B cell (primary cell): ENCODE results near the gene CHD9NB.

Source experiments
- EZH2 ChIP-seq: IDR thresholded peaks from 2 replicates; pipeline ENCODE4 v1.6.1; 2012; ENCODE audit warnings: borderline replicate concordance, low read depth, mild to moderate bottlenecking, moderate library complexity, low read length; ENCODE audit not compliant: insufficient read depth, poor library complexity, severe bottlenecking
- TF ChIP-seq, protein P1 (sequence below): fragments of 200-600 bp; IDR thresholded peaks from one replicate; pipeline ENCODE4 v1.8.0; 2022; ENCODE audit warnings: antibody characterized with exemption, mild to moderate bottlenecking

DNA sequence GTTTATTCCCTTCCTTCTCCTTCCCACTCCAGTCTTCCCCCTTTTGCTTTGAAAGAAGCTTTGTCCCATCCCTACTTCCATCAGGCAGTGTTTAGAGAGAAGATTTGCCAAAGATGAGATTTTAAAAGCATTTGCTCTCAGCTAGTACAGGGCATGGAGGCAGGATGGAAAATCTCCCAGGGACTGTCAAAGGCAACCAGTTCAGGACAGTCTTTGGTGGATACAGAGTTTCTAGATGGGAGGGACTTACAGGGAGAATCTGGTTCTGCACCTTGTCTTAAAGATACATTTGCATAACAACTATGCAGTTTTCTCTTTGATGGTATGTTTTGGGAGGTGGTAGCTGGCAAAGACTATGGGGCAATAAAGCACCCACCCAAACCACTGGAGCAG, 28.3 kb upstream of the CHD9NB start:
- TF ChIP-seq, protein P1, sequence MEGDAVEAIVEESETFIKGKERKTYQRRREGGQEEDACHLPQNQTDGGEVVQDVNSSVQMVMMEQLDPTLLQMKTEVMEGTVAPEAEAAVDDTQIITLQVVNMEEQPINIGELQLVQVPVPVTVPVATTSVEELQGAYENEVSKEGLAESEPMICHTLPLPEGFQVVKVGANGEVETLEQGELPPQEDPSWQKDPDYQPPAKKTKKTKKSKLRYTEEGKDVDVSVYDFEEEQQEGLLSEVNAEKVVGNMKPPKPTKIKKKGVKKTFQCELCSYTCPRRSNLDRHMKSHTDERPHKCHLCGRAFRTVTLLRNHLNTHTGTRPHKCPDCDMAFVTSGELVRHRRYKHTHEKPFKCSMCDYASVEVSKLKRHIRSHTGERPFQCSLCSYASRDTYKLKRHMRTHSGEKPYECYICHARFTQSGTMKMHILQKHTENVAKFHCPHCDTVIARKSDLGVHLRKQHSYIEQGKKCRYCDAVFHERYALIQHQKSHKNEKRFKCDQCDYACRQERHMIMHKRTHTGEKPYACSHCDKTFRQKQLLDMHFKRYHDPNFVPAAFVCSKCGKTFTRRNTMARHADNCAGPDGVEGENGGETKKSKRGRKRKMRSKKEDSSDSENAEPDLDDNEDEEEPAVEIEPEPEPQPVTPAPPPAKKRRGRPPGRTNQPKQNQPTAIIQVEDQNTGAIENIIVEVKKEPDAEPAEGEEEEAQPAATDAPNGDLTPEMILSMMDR = no peak
- no peak for TF ChIP-seq EZH2
